Ishikawa (cell line): ENCODE data around the gene TMEM61.

Experiments used
- CEBPB ChIP-seq: IDR thresholded peaks from 2 replicates; pipeline ENCODE4 v1.6.1; 2012
- EP300 ChIP-seq: IDR thresholded peaks from 2 replicates; pipeline ENCODE4 v1.6.1; 2012; ENCODE audit warnings: borderline replicate concordance
- NFIC ChIP-seq: IDR thresholded peaks from 2 replicates; pipeline ENCODE4 v1.6.1; 2012
- RAD21 ChIP-seq: IDR thresholded peaks from 2 replicates; pipeline ENCODE4 v1.6.1; 2012; ENCODE audit warnings: low read depth
- REST ChIP-seq: IDR thresholded peaks from 2 replicates; pipeline ENCODE4 v1.6.1; 2012; ENCODE audit warnings: low read depth, mild to moderate bottlenecking
- TAF1 ChIP-seq: IDR thresholded peaks from 2 replicates; pipeline ENCODE4 v1.6.1; 2012; ENCODE audit warnings: low read depth, mild to moderate bottlenecking
- USF1 ChIP-seq: IDR thresholded peaks from 2 replicates; pipeline ENCODE4 v1.6.1; 2012

- TF ChIP-seq CEBPB (no peak), NFIC (no peak), RAD21 (no peak), REST (no peak), USF1 (no peak), TAF1 (no peak), EP300 (peak; percentile 20; the same call in 1 of the 2 replicates)
Measured at GRCh38 chr1:54934869-54935268, 45.6 kb upstream of the TMEM61 start.
